H9 (cell line): ENCODE results near the gene NAPSA. TPM values are rescaled to one million over a fixed set of nuclear protein-coding genes. Genes with fewer than 3 reads are reported as not detected.

Source experiments
- DNase-seq: peaks from one replicate; pipeline ENCODE4 v3.0.0-alpha.2; 2017
- H2AFZ ChIP-seq: one replicate; pipeline ENCODE4 v1.6.1; 2013; ENCODE audit warnings: mild to moderate bottlenecking, low read length, control low read depth, moderate library complexity
- H2AK5ac ChIP-seq: 2 replicates; pipeline ENCODE4 v1.6.1; 2013; ENCODE audit warnings: low read length, control low read depth, mixed read lengths; ENCODE audit not compliant: insufficient read length
- H2BK120ac ChIP-seq: one replicate; pipeline ENCODE4 v1.6.1; 2013; ENCODE audit warnings: low read depth, mild to moderate bottlenecking, low read length, control low read depth, inconsistent platforms; ENCODE audit not compliant: poor library complexity, severe bottlenecking
- H2BK12ac ChIP-seq: 2 replicates; pipeline ENCODE4 v1.6.1; 2013; ENCODE audit warnings: low read length, control low read depth, mixed read lengths, low read depth; ENCODE audit not compliant: insufficient read length
- H2BK15ac ChIP-seq: 2 replicates; pipeline ENCODE4 v1.6.1; 2013; ENCODE audit warnings: low read depth, low read length, control low read depth
- H2BK20ac ChIP-seq: one replicate; pipeline ENCODE4 v1.6.1; 2013; ENCODE audit warnings: low read depth, mild to moderate bottlenecking, low read length, control low read depth, inconsistent platforms; ENCODE audit not compliant: poor library complexity, severe bottlenecking
- H2BK5ac ChIP-seq: 2 replicates; pipeline ENCODE4 v1.6.1; 2013; ENCODE audit warnings: low read length, control low read depth, mixed read lengths; ENCODE audit not compliant: insufficient read length
- H3K14ac ChIP-seq: 2 replicates; pipeline ENCODE4 v1.6.1; 2013; ENCODE audit warnings: low read length, control low read depth; ENCODE audit not compliant: insufficient read depth
- H3K18ac ChIP-seq: 2 replicates; pipeline ENCODE4 v1.6.1; 2013; ENCODE audit warnings: low read depth, mild to moderate bottlenecking, mixed read lengths, low read length, control low read depth; ENCODE audit not compliant: insufficient read length
- H3K23ac ChIP-seq: 2 replicates; pipeline ENCODE4 v1.6.1; 2013; ENCODE audit warnings: low read length, control low read depth, mixed read lengths, low read depth; ENCODE audit not compliant: insufficient read length
- H3K23me2 ChIP-seq: 2 replicates; pipeline ENCODE4 v1.6.1; 2013; ENCODE audit warnings: low read depth, mild to moderate bottlenecking, mixed read lengths, low read length, control low read depth; ENCODE audit not compliant: insufficient read length, poor library complexity, severe bottlenecking
- H3K27ac ChIP-seq: 2 replicates; pipeline ENCODE4 v1.5.1; 2013; ENCODE audit warnings: low read length, control low read depth, mixed read lengths, low read depth; ENCODE audit not compliant: insufficient read length
- H3K27me3 ChIP-seq: 2 replicates; pipeline ENCODE4 v1.6.1; 2013; ENCODE audit warnings: low read length, control low read depth, inconsistent platforms; ENCODE audit not compliant: insufficient read depth
- H3K4ac ChIP-seq: 2 replicates; pipeline ENCODE4 v1.6.1; 2013; ENCODE audit warnings: low read depth, mild to moderate bottlenecking, control low read depth, inconsistent platforms, low read length, moderate library complexity
- H3K4me1 ChIP-seq: 2 replicates; pipeline ENCODE4 v1.6.1; 2013; ENCODE audit warnings: low read length, control low read depth, inconsistent platforms; ENCODE audit not compliant: insufficient read depth
- H3K4me2 ChIP-seq: 2 replicates; pipeline ENCODE4 v1.6.1; 2013; ENCODE audit warnings: low read length, control low read depth, mixed read lengths; ENCODE audit not compliant: insufficient read length, insufficient read depth
- H3K56ac ChIP-seq: 2 replicates; pipeline ENCODE4 v1.6.1; 2013; ENCODE audit warnings: low read depth, mild to moderate bottlenecking, mixed read lengths, low read length, control low read depth; ENCODE audit not compliant: insufficient read length
- H3K79me1 ChIP-seq: 2 replicates; pipeline ENCODE4 v1.6.1; 2013; ENCODE audit warnings: low read depth, mild to moderate bottlenecking, moderate library complexity, low read length, control low read depth, inconsistent platforms; ENCODE audit not compliant: insufficient read depth, poor library complexity, severe bottlenecking
- H3K79me2 ChIP-seq: 2 replicates; pipeline ENCODE4 v1.6.1; 2013; ENCODE audit warnings: low read length, control low read depth, inconsistent platforms; ENCODE audit not compliant: insufficient read depth
- H3K9ac ChIP-seq: 2 replicates; pipeline ENCODE4 v1.6.1; 2013; ENCODE audit warnings: low read length, control low read depth, mixed read lengths; ENCODE audit not compliant: insufficient read length; ENCODE audit errors: extremely low read depth
- H3K9me3 ChIP-seq: one replicate; pipeline ENCODE4 v1.6.1; 2013; ENCODE audit warnings: low read depth, low read length, inconsistent platforms; ENCODE audit not compliant: control insufficient read depth
- H3T11ph ChIP-seq: one replicate; pipeline ENCODE4 v1.6.1; 2013; ENCODE audit warnings: mild to moderate bottlenecking, low read length, control low read depth, inconsistent platforms
- H4K20me1 ChIP-seq: one replicate; pipeline ENCODE4 v1.6.1; 2013; ENCODE audit not compliant: control insufficient read depth, insufficient read length, insufficient read depth
- H4K5ac ChIP-seq: 2 replicates; pipeline ENCODE4 v1.6.1; 2013; ENCODE audit warnings: low read depth, mild to moderate bottlenecking, mixed read lengths, low read length, control low read depth; ENCODE audit not compliant: insufficient read length
- H4K8ac ChIP-seq: replicated peaks from 2 replicates; pipeline ENCODE4 v1.6.1; 2013; ENCODE audit warnings: low read length, control low read depth, mixed read lengths, low read depth; ENCODE audit not compliant: insufficient read length
- H4K91ac ChIP-seq: 2 replicates; pipeline ENCODE4 v1.6.1; 2013; ENCODE audit warnings: low read depth, mild to moderate bottlenecking, moderate library complexity, mixed read lengths, low read length, control low read depth; ENCODE audit not compliant: insufficient read length
- H3K27ac Mint-ChIP-seq, 3 experiments: 2 replicates in 2 of 3; 3 replicates in 1 of 3; pipeline ENCODE4 v1.8.0; 2020 to 2021; ENCODE audit warnings: mixed read lengths in 3 of 3, mild to moderate bottlenecking in 1 of 3, moderate library complexity in 1 of 3
- H3K27me3 Mint-ChIP-seq: 2 replicates; pipeline ENCODE4 v1.8.0; 2021; ENCODE audit warnings: low read depth, mild to moderate bottlenecking, moderate library complexity, mixed read lengths
- H3K36me3 Mint-ChIP-seq, 3 experiments: 2 replicates in 2 of 3; 3 replicates in 1 of 3; pipeline ENCODE4 v1.8.0; 2020 to 2021; ENCODE audit warnings: low read depth in 3 of 3, mixed read lengths in 3 of 3; ENCODE audit not compliant: insufficient read depth in 1 of 3
- H3K4me1 Mint-ChIP-seq, 2 experiments: 2 replicates each; pipeline ENCODE4 v1.8.0; 2020; ENCODE audit warnings: mixed read lengths in 2 of 2
- H3K4me3 Mint-ChIP-seq, 2 experiments: 2 replicates in 1 of 2; 3 replicates in 1 of 2; pipeline ENCODE4 v1.8.0; 2020 to 2021; ENCODE audit warnings: mild to moderate bottlenecking in 2 of 2, mixed read lengths in 2 of 2, moderate library complexity in 1 of 2
- H3K9me3 Mint-ChIP-seq, 2 experiments: 2 replicates in 1 of 2; 3 replicates in 1 of 2; pipeline ENCODE4 v1.8.0; 2020; ENCODE audit warnings: mild to moderate bottlenecking in 2 of 2, mixed read lengths in 2 of 2, moderate library complexity in 1 of 2
- CTCF ChIP-seq: fragments of 200-600 bp; sonication (generic); conservative IDR thresholded peaks from 3 replicates; pipeline ENCODE4 v1.8.0; 2021; ENCODE audit warnings: antibody characterized with exemption, mild to moderate bottlenecking
- WGBS: extraction: QIAGEN DNeasy Blood & Tissue Kit; methylation state at CpG from one replicate; pipeline ENCODE4 v1.1.7; 2013; ENCODE audit warnings: missing lambda C conversion rate, low lambda C conversion rate, mixed read lengths; ENCODE audit not compliant: insufficient read length; ENCODE audit errors: extremely low coverage; 5-methylcytosine and 5-hydroxymethylcytosine counted together
- total RNA-seq: library from RNA; stranded (reverse); gene quantifications from 2 replicates; pipeline ENCODE4 v1.2.1, GENCODE V29; 2021

NAPSA gene
- total RNA-seq, 1 experiment from 2014 or later, result 0.44 TPM

- peaks cover 2% of the 10 kb centered on the region; the same call in 1 of the 2 replicates for H3K27me3 Mint-ChIP-seq
- Histone ChIP-seq H3K79me1 (no peaks in the 10 kb centered on the region), H3K23me2 (peaks cover 12% of the 10 kb centered on the region), H2BK12ac (no peak overlapping the region), H3K14ac (no peak overlapping the region), H4K20me1 (no peaks in the 10 kb centered on the region), H4K91ac (no peak overlapping the region), H2BK15ac (no peak overlapping the region), H2AFZ (no peak overlapping the region), H3K4me2 (no peak overlapping the region), H3K27me3 (no peaks in the 10 kb centered on the region), H3K56ac (no peak overlapping the region), H3K9ac (no peak overlapping the region), H4K5ac (no peak overlapping the region), H3K27ac (no peak overlapping the region), H4K8ac (no peak overlapping the region), H3K4me1 (no peaks in the 10 kb centered on the region), H2BK120ac (no peak overlapping the region), H3K4ac (no peak overlapping the region), H3T11ph (no peak overlapping the region), H2BK20ac (no peak overlapping the region), H2AK5ac (no peak overlapping the region), H3K9me3 (no peaks in the 10 kb centered on the region), H2BK5ac (no peak overlapping the region), H3K23ac (no peak overlapping the region), H3K79me2 (peaks cover 5% of the 10 kb centered on the region; the same call in 1 of the 2 replicates), H3K18ac (no peak overlapping the region)
- H3K36me3 Mint-ChIP-seq, result peaks cover 30 to 50% (median 45%) of the 10 kb centered on the region in 3 experiments; a peak in 6 of 7 replicates
- WGBS, result no CpG with 5 or more reads among the region's 11 CpGs
- H3K4me1 Mint-ChIP-seq, result peaks cover 14 to 24% of the 10 kb centered on the region in 2 experiments
- peak overlapping the region in 1 of 2 experiments; percentile 35; a peak in 1 of 5 replicates for H3K4me3 Mint-ChIP-seq
- no peak for TF ChIP-seq CTCF
- H3K9me3 Mint-ChIP-seq, result peaks cover 0 to 4% of the 10 kb centered on the region in 2 experiments; a peak in 2 of 5 replicates
- H3K27ac Mint-ChIP-seq, result no peak overlapping the region
- DNase-seq, result no peak
Measured at GRCh38 chr19:50380137-50380536, 14.7 kb upstream of the NAPSA start.
